Activated B cell treated with CpG ODN at 0.5 μM for 24 hours (primary cell): ENCODE results near the gene CBX7. TPM values are rescaled to one million over a fixed set of nuclear protein-coding genes. Genes with fewer than 3 reads are reported as not detected.
A peak's percentile ranks its signal among the peaks of the same experiment; 100 is the strongest.

Source experiments
- ATAC-seq: fragments of 200-7000 bp; cut with Tn5 transposase; one replicate; pipeline ENCODE4 v1.10.0; 2021; ENCODE audit warnings: low read depth, mild to moderate bottlenecking, moderate library complexity
- CTCF ChIA-PET: fragments of 350-600 bp; sonication (Branson Sonifier 250); formaldehyde crosslinking; loops from one replicate; lab custom pipeline; 2021; ENCODE audit warnings: antibody characterized with exemption; lab: Charles Lee
- POLR2A ChIA-PET: fragments of 350-600 bp; sonication (Branson Sonifier 250); formaldehyde crosslinking; loops from one replicate; lab custom pipeline; 2021; ENCODE audit warnings: antibody characterized with exemption; lab: Charles Lee
- DNase-seq: peaks from one replicate; pipeline ENCODE4 v3.0.0; 2022
- H3K27ac Mint-ChIP-seq: one replicate; pipeline ENCODE4 v1.8.0; 2020; ENCODE audit warnings: mixed read lengths
- H3K27me3 Mint-ChIP-seq: one replicate; pipeline ENCODE4 v1.8.0; 2021; ENCODE audit warnings: mixed read lengths
- H3K36me3 Mint-ChIP-seq: one replicate; pipeline ENCODE4 v1.8.0; 2021; ENCODE audit warnings: low read depth, mixed read lengths
- H3K4me1 Mint-ChIP-seq: one replicate; pipeline ENCODE4 v1.8.0; 2021; ENCODE audit warnings: mixed read lengths
- H3K4me3 Mint-ChIP-seq: one replicate; pipeline ENCODE4 v1.8.0; 2020; ENCODE audit warnings: mild to moderate bottlenecking, mixed read lengths
- H3K9me3 Mint-ChIP-seq: one replicate; pipeline ENCODE4 v1.8.0; 2020; ENCODE audit warnings: mixed read lengths
- intact Hi-C: fragments of 100-400 bp; cut with micrococcal nuclease; formaldehyde crosslinking; loops from one replicate; pipeline ENCODE4 v1.15.1; 2024
- total RNA-seq: library from RNA; stranded (reverse); gene quantifications from 2 replicates; pipeline ENCODE4 v1.2.3, GENCODE V29; 2022
- TF ChIP-seq, protein P1 (sequence below): fragments of 200-600 bp; IDR thresholded peaks from one replicate; pipeline ENCODE4 v1.8.0; 2022; ENCODE audit warnings: antibody characterized with exemption, mild to moderate bottlenecking

The CBX7 gene
- total RNA-seq, 1 donor from 2014 or later, result 45.4 TPM

DNA sequence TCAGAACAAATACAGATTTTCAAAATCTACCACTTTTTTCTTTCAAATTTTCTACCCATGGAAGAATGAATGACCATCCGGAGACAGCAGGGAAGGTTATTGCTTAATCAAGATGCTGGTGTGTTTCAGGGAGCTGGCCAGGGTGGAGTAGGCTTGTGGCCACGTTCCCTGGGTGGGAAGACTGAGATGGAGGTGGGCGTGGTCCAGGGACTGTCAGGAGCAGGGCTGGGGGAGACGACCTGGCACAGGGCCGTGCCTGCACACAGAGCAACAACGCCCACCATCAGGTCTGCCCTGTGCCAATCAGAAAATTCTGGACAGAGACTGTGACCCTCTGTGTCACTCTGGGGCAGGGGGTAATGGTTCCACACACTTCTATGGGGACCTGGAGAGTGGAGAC is 62.6 kb downstream of the CBX7 start:
- Mint-ChIP-seq H3K27me3 (no peaks in the 10 kb centered on the region), H3K27ac (peak overlapping the region; percentile 4), H3K4me3 (no peak overlapping the region), H3K36me3 (peaks cover 34% of the 10 kb centered on the region), H3K9me3 (no peaks in the 10 kb centered on the region), H3K4me1 (peaks cover 50% of the 10 kb centered on the region)
- CTCF ChIA-PET, result interaction anchor here (0.9 kb wide), 1 partner anchor 12 kb away, joined by 3 read pairs; no protein-coding TSS in a partner anchor
- TF ChIP-seq, protein P1, sequence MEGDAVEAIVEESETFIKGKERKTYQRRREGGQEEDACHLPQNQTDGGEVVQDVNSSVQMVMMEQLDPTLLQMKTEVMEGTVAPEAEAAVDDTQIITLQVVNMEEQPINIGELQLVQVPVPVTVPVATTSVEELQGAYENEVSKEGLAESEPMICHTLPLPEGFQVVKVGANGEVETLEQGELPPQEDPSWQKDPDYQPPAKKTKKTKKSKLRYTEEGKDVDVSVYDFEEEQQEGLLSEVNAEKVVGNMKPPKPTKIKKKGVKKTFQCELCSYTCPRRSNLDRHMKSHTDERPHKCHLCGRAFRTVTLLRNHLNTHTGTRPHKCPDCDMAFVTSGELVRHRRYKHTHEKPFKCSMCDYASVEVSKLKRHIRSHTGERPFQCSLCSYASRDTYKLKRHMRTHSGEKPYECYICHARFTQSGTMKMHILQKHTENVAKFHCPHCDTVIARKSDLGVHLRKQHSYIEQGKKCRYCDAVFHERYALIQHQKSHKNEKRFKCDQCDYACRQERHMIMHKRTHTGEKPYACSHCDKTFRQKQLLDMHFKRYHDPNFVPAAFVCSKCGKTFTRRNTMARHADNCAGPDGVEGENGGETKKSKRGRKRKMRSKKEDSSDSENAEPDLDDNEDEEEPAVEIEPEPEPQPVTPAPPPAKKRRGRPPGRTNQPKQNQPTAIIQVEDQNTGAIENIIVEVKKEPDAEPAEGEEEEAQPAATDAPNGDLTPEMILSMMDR, result no peak
- no peak for ATAC-seq
- POLR2A ChIA-PET, result interaction anchor here (0.7 to 1.3 kb wide), 3 partner anchors 9 to 29 kb away, joined by 3 to 4 read pairs (median 3); partner anchors contain the start of gene APOBEC3G
- intact Hi-C loops, result no loop called here
- no peak for DNase-seq

DNA sequence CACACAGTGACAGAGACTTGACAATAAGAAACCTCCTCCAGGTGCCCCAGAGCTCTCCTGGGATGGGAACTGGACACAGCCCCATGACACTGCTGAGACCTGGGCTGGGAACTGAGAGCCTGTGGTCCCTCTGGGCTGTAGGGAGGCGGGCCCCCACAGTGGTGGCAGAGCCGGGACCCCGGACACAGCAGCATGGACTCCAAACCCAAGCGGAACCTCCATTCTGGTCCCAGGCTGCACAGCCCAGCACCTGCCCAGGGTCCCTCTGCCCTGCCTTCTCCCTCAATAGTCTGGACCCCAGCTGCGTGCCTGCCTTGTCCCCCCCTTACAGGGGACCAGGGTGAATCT is 63.8 kb downstream of the CBX7 start:
- no peak for DNase-seq
- POLR2A ChIA-PET, result interaction anchor here (0.5 to 3.2 kb wide), 2 partner anchors 10 to 13 kb away, joined by 12 to 16 read pairs; no protein-coding TSS in a partner anchor
- no peaks in the 10 kb centered on the region for H3K27me3 Mint-ChIP-seq
- intact Hi-C loops, result no loop called here
- H3K4me3 Mint-ChIP-seq, result no peak overlapping the region
- H3K9me3 Mint-ChIP-seq, result no peaks in the 10 kb centered on the region
- peaks cover 42% of the 10 kb centered on the region for H3K4me1 Mint-ChIP-seq
- peaks cover 40% of the 10 kb centered on the region for H3K36me3 Mint-ChIP-seq
- no peak overlapping the region for H3K27ac Mint-ChIP-seq
- CTCF ChIA-PET, result no interaction called here
- TF ChIP-seq, protein P1, result no peak
- ATAC-seq, result no peak

DNA sequence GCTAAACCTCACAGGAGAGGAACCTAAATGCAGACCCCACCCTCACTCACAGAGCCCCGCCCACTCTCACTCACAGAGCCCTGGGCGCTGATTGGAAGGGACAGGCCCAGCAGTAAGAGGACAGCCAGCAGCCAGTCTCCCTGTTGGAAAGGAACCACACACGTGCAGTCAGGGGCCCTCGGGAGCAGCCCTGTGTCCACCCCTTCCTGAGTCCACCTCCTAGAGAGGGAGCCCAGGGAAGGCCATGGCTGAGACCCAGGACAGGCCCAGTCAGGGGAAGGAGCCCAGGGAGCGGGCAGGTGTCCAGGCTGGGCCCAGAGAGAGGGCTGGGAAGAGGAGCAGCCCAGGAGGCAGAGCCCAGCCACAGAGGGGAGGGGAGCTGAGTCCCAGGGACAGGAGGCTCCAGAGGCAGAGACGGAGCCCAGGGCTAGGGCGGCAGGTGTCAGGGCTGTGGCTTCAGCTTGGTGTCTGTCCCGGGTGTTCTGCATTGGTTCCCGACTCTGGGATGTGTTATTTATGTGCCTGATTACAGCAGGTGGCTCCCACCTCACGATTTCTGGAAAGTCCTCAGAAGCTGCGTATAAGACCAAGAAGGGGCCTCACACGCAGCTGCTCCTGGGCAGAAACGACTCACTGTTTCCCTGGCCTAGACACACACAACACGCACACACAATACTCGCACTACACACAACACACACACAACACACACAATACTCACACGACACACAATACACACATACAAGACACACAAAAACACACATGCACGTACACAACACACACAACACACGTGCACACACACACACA is 64.4 kb downstream of the CBX7 start:
- CTCF ChIA-PET, result no interaction called here

DNA sequence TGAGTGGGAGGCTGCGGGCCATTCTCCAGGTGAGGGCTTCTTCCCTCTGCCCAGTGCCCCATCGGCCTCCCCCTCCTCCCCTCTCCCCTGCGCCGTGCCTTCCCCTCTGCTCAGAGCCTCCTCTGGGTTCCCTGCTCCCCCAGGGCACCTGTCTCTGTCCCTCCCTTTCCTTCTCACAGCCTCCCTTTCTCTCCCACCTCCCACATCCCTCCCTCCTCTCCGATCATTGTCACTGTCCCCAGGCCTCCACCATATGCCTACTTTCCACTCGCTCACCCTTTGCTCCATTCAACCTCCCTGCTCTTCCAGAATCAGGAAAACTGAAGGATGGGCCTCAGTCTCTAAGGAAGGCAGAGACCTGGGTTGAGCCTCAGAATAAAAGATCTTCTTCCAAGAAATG is 65.4 kb downstream of the CBX7 start:
- ATAC-seq, result no peak
- intact Hi-C loops, result no loop called here
- H3K27me3 Mint-ChIP-seq, result no peaks in the 10 kb centered on the region
- ChIA-PET POLR2A (interaction anchor here (0.6 to 3.2 kb wide), 3 partner anchors 12 to 71 kb away, joined by 3 to 16 read pairs (median 4); no protein-coding TSS in a partner anchor), CTCF (no interaction called here)
- H3K4me3 Mint-ChIP-seq, result no peak overlapping the region
- peaks cover 54% of the 10 kb centered on the region for H3K36me3 Mint-ChIP-seq
- no peak for DNase-seq
- H3K4me1 Mint-ChIP-seq, result peaks cover 38% of the 10 kb centered on the region
- H3K27ac Mint-ChIP-seq, result no peak overlapping the region
- H3K9me3 Mint-ChIP-seq, result no peaks in the 10 kb centered on the region
- TF ChIP-seq, protein P1, result no peak

More for the DNA sequence above, 64.4 kb downstream of the CBX7 start:
- DNase-seq (no peak), ATAC-seq (no peak)
- Mint-ChIP-seq H3K4me1 (peaks cover 43% of the 10 kb centered on the region), H3K4me3 (no peak overlapping the region), H3K27me3 (no peaks in the 10 kb centered on the region), H3K27ac (no peak overlapping the region), H3K36me3 (peaks cover 44% of the 10 kb centered on the region), H3K9me3 (no peaks in the 10 kb centered on the region)
- TF ChIP-seq, protein P1, result no peak
- POLR2A ChIA-PET, result interaction anchor here (0.5 to 3.2 kb wide), 3 partner anchors 11 to 23 kb away, joined by 3 to 16 read pairs (median 12); no protein-coding TSS in a partner anchor
- intact Hi-C loops, result no loop called here

DNA sequence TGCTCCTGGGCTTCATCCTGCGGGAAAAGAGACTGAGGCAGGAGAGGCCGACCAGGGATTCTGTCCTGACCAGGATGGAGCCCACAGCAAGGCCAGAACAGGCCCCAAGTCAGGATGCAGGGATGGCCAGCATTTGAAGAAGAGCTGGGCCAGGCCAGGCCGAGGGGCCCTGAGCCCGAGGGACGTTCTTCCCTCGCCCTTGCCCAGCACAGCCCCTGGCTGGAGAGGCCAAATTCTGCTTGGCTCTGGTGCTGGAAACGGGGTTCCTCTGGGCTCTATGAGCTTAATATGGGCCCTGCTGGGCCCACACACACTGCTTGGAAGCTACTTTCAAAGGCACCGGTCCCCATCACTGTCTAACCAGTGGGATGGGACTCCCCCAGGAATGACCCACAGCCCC is 67.8 kb downstream of the CBX7 start:
- intact Hi-C loops, result no loop called here
- ChIA-PET POLR2A (interaction anchor here (1.0 to 1.7 kb wide), 4 partner anchors 10 to 63 kb away, joined by 4 to 8 read pairs (median 5); partner anchors contain the start of gene APOBEC3D), CTCF (no interaction called here)
- Mint-ChIP-seq H3K27ac (no peak overlapping the region), H3K36me3 (peaks cover 75% of the 10 kb centered on the region), H3K4me3 (no peak overlapping the region), H3K4me1 (peaks cover 38% of the 10 kb centered on the region), H3K27me3 (no peaks in the 10 kb centered on the region), H3K9me3 (no peaks in the 10 kb centered on the region)
- DNase-seq (no peak), ATAC-seq (no peak)
- TF ChIP-seq, protein P1, result no peak
